CD8-positive, alpha-beta memory T cell (primary cell): ENCODE measurements around the gene STIMATE. TPM values are rescaled to one million over a fixed set of nuclear protein-coding genes. Genes with fewer than 3 reads are reported as not detected.
A peak's percentile ranks its signal among the peaks of the same experiment; 100 is the strongest.

Source experiments
- CTCF ChIA-PET: fragments of 350-600 bp; sonication (Branson Sonifier 250); formaldehyde crosslinking; loops from one replicate; lab custom pipeline; 2021; ENCODE audit warnings: antibody characterized with exemption; lab: Charles Lee
- POLR2A ChIA-PET: fragments of 350-600 bp; sonication (Branson Sonifier 250); formaldehyde crosslinking; loops from one replicate; lab custom pipeline; 2021; ENCODE audit warnings: antibody characterized with exemption; lab: Charles Lee
- DNase-seq, 5 donors: peaks; one replicate each; pipeline versions ENCODE4 v3.0.0 to v3.0.0-alpha.2; 2020 to 2022; ENCODE audit warnings: mixed read lengths in 1 of 5
- H3K27ac ChIP-seq: one replicate; pipeline ENCODE4 v1.7.0; 2013; ENCODE audit warnings: low read depth, mild to moderate bottlenecking, low read length, moderate library complexity
- H3K27me3 ChIP-seq: 2 replicates; pipeline ENCODE4 v1.7.0; 2013; ENCODE audit warnings: low read length, mild to moderate bottlenecking; ENCODE audit not compliant: insufficient read depth, poor library complexity, severe bottlenecking
- H3K36me3 ChIP-seq: 2 replicates; pipeline ENCODE4 v1.7.0; 2013; ENCODE audit warnings: mild to moderate bottlenecking, low read length, moderate library complexity; ENCODE audit not compliant: insufficient read depth
- H3K4me1 ChIP-seq: 2 replicates; pipeline ENCODE4 v1.7.0; 2013; ENCODE audit warnings: mild to moderate bottlenecking, low read length, moderate library complexity; ENCODE audit not compliant: insufficient read depth
- H3K4me3 ChIP-seq: 2 replicates; pipeline ENCODE4 v1.7.0; 2013; ENCODE audit warnings: mild to moderate bottlenecking, low read length
- H3K9me3 ChIP-seq: 2 replicates; pipeline ENCODE4 v1.7.0; 2013; ENCODE audit warnings: mild to moderate bottlenecking, low read length
- H3K27ac Mint-ChIP-seq, 8 donors: one replicate each; pipeline ENCODE4 v1.8.0; 2020 to 2021; ENCODE audit warnings: mixed read lengths in 8 of 8, mild to moderate bottlenecking in 6 of 8, inconsistent platforms in 3 of 8, moderate library complexity in 3 of 8
- H3K27me3 Mint-ChIP-seq, 2 donors: one replicate each; pipeline ENCODE4 v1.8.0; 2020 to 2021; ENCODE audit warnings: mixed read lengths in 2 of 2, mild to moderate bottlenecking in 1 of 2, moderate library complexity in 1 of 2
- H3K36me3 Mint-ChIP-seq, 3 donors: one replicate each; pipeline ENCODE4 v1.8.0; 2020 to 2021; ENCODE audit warnings: mixed read lengths in 3 of 3, inconsistent platforms in 1 of 3, mild to moderate bottlenecking in 1 of 3
- H3K4me1 Mint-ChIP-seq, 3 donors: one replicate each; pipeline ENCODE4 v1.8.0; 2020 to 2021; ENCODE audit warnings: mixed read lengths in 3 of 3, inconsistent platforms in 1 of 3, mild to moderate bottlenecking in 1 of 3
- H3K4me3 Mint-ChIP-seq, 7 donors: one replicate each; pipeline ENCODE4 v1.8.0; 2020 to 2021; ENCODE audit warnings: mixed read lengths in 7 of 7, mild to moderate bottlenecking in 6 of 7, moderate library complexity in 4 of 7, inconsistent platforms in 2 of 7
- H3K9me3 Mint-ChIP-seq, 5 donors: one replicate each; pipeline ENCODE4 v1.8.0; 2020 to 2022; ENCODE audit warnings: mixed read lengths in 5 of 5, mild to moderate bottlenecking in 3 of 5, moderate library complexity in 2 of 5, inconsistent platforms in 1 of 5
- polyA plus RNA-seq: library from polyadenylated mRNA; unstranded; fragments of 300-500 nt; fragmentation: Illumina TruSeq; gene quantifications from one replicate; pipeline ENCODE4 v1.2.3, GENCODE V29; 2021
- total RNA-seq, 2 experiments: library from RNA; stranded (reverse); gene quantifications; one replicate each; pipeline ENCODE4 v1.2.3, GENCODE V29; 2021

The STIMATE gene
- total and polyA plus RNA-seq, 3 experiments from 2014 or later: 10.8 to 39.1 (median 35.0) TPM

- Histone ChIP-seq H3K4me3 (no peak overlapping the region), H3K4me1 (no peaks in the 10 kb centered on the region), H3K9me3 (no peaks in the 10 kb centered on the region), H3K27me3 (no peaks in the 10 kb centered on the region), H3K27ac (no peak overlapping the region), H3K36me3 (peaks cover 6% of the 10 kb centered on the region)
- H3K27me3 Mint-ChIP-seq: no peaks in the 10 kb centered on the region
- peak overlapping the region in 3 of 8 donors; percentile 39 to 93 (median 63) for H3K27ac Mint-ChIP-seq
- H3K4me1 Mint-ChIP-seq: no peaks in the 10 kb centered on the region
- H3K36me3 Mint-ChIP-seq: peaks cover 0 to 50% (median 16%) of the 10 kb centered on the region in 3 donors
- no peaks in the 10 kb centered on the region for H3K9me3 Mint-ChIP-seq
- DNase-seq: no peak
- POLR2A ChIA-PET: no interaction called here
- CTCF ChIA-PET: interaction anchor here (1.1 to 1.3 kb wide), 2 partner anchors 12 to 15 kb away, joined by 3 to 4 read pairs; no protein-coding TSS in a partner anchor
- no peak overlapping the region for H3K4me3 Mint-ChIP-seq
Observed at GRCh38 chr3:52904552-52904951, 7.2 kb upstream of the STIMATE start.

GRCh38 chr3:52904000-52904399, 6.7 kb upstream of the STIMATE start:
- peaks cover 6% of the 10 kb centered on the region for H3K36me3 ChIP-seq
- no peaks in the 10 kb centered on the region for H3K27me3 Mint-ChIP-seq
- no peak overlapping the region for H3K27ac Mint-ChIP-seq
- no peaks in the 10 kb centered on the region for H3K27me3 ChIP-seq
- no peak overlapping the region for H3K27ac ChIP-seq
- peaks cover 0 to 49% (median 16%) of the 10 kb centered on the region in 3 donors for H3K36me3 Mint-ChIP-seq
- no peak overlapping the region for H3K4me3 Mint-ChIP-seq
- no peaks in the 10 kb centered on the region for H3K4me1 Mint-ChIP-seq
- POLR2A ChIA-PET: no interaction called here
- H3K4me3 ChIP-seq: no peak overlapping the region
- H3K9me3 ChIP-seq: no peaks in the 10 kb centered on the region
- no peaks in the 10 kb centered on the region for H3K4me1 ChIP-seq
- DNase-seq: no peak
- no peaks in the 10 kb centered on the region for H3K9me3 Mint-ChIP-seq
- CTCF ChIA-PET: interaction anchor here (1.1 kb wide), 1 partner anchor 12 kb away, joined by 4 read pairs; no protein-coding TSS in a partner anchor

GRCh38 chr3:52896613-52897012, 735 bp downstream of the STIMATE start:
- H3K27me3 ChIP-seq: no peaks in the 10 kb centered on the region
- H3K4me3 ChIP-seq: peak overlapping the region; percentile 72
- H3K4me1 ChIP-seq: peaks cover 48% of the 10 kb centered on the region
- no peaks in the 10 kb centered on the region for H3K27me3 Mint-ChIP-seq
- peak overlapping the region; percentile 55 for H3K27ac ChIP-seq
- peak overlapping the region; percentile 60 to 97 (median 93) for H3K27ac Mint-ChIP-seq
- H3K36me3 ChIP-seq: no peaks in the 10 kb centered on the region
- DNase-seq: peak in 1 of 5 donors; percentile 4
- H3K4me1 Mint-ChIP-seq: peaks cover 53 to 59% (median 58%) of the 10 kb centered on the region in 3 donors
- no peaks in the 10 kb centered on the region for H3K9me3 Mint-ChIP-seq
- ChIA-PET CTCF (interaction anchor here (1.0 kb wide), 1 partner anchor 150 kb away, joined by 4 read pairs; no protein-coding TSS in a partner anchor), POLR2A (interaction anchor here (0.6 kb wide), 1 partner anchor 16 kb away, joined by 3 read pairs; no protein-coding TSS in a partner anchor)
- peaks cover 0 to 5% (median 0%) of the 10 kb centered on the region in 3 donors for H3K36me3 Mint-ChIP-seq
- no peaks in the 10 kb centered on the region for H3K9me3 ChIP-seq
- H3K4me3 Mint-ChIP-seq: peak overlapping the region; percentile 89 to 99 (median 96)

- H3K36me3 ChIP-seq: no peaks in the 10 kb centered on the region
- H3K4me1 ChIP-seq: peaks cover 53% of the 10 kb centered on the region
- H3K27me3 Mint-ChIP-seq: no peaks in the 10 kb centered on the region
- DNase-seq: no peak
- no peaks in the 10 kb centered on the region for H3K27me3 ChIP-seq
- no peaks in the 10 kb centered on the region for H3K9me3 Mint-ChIP-seq
- peak overlapping the region; percentile 60 to 97 (median 93) for H3K27ac Mint-ChIP-seq
- H3K9me3 ChIP-seq: no peaks in the 10 kb centered on the region
- ChIA-PET CTCF (interaction anchor here (1.0 kb wide), 1 partner anchor 151 kb away, joined by 4 read pairs; no protein-coding TSS in a partner anchor), POLR2A (no interaction called here)
- H3K4me1 Mint-ChIP-seq: peaks cover 57 to 64% (median 62%) of the 10 kb centered on the region in 3 donors
- H3K27ac ChIP-seq: no peak overlapping the region
- H3K36me3 Mint-ChIP-seq: peaks cover 0 to 5% (median 0%) of the 10 kb centered on the region in 3 donors
- peak overlapping the region; percentile 72 for H3K4me3 ChIP-seq
- peak overlapping the region; percentile 89 to 99 (median 96) for H3K4me3 Mint-ChIP-seq
Observed at GRCh38 chr3:52896151-52896550, 1.2 kb downstream of the STIMATE start.

- peaks cover 63 to 71% (median 70%) of the 10 kb centered on the region in 3 donors for H3K4me1 Mint-ChIP-seq
- H3K36me3 Mint-ChIP-seq: peaks cover 0 to 7% (median 0%) of the 10 kb centered on the region in 3 donors
- H3K27ac Mint-ChIP-seq: peak overlapping the region; percentile 60 to 97 (median 88)
- no peaks in the 10 kb centered on the region for H3K27me3 Mint-ChIP-seq
- Histone ChIP-seq H3K4me3 (no peak overlapping the region), H3K4me1 (peaks cover 54% of the 10 kb centered on the region), H3K27me3 (no peaks in the 10 kb centered on the region), H3K9me3 (no peaks in the 10 kb centered on the region), H3K36me3 (no peaks in the 10 kb centered on the region), H3K27ac (no peak overlapping the region)
- peak overlapping the region; percentile 89 to 99 (median 96) for H3K4me3 Mint-ChIP-seq
- POLR2A ChIA-PET: interaction anchor here (0.9 kb wide), 1 partner anchor 150 kb away, joined by 3 read pairs; the partner anchor contains the start of gene SFMBT1
- CTCF ChIA-PET: no interaction called here
- no peaks in the 10 kb centered on the region for H3K9me3 Mint-ChIP-seq
- DNase-seq: no peak
Observed at GRCh38 chr3:52895418-52895817, 1.9 kb downstream of the STIMATE start.

GRCh38 chr3:52894756-52895155, 2.6 kb downstream of the STIMATE start:
- ChIA-PET CTCF (no interaction called here), POLR2A (interaction anchor here (0.9 kb wide), 1 partner anchor 151 kb away, joined by 3 read pairs; the partner anchor contains the start of gene SFMBT1)
- H3K4me3 Mint-ChIP-seq: peak overlapping the region; percentile 88 to 98 (median 94)
- peaks cover 0 to 11% (median 0%) of the 10 kb centered on the region in 3 donors for H3K36me3 Mint-ChIP-seq
- Histone ChIP-seq H3K27ac (no peak overlapping the region), H3K36me3 (no peaks in the 10 kb centered on the region), H3K27me3 (no peaks in the 10 kb centered on the region), H3K9me3 (no peaks in the 10 kb centered on the region), H3K4me3 (no peak overlapping the region), H3K4me1 (peaks cover 54% of the 10 kb centered on the region)
- peaks cover 69 to 78% (median 76%) of the 10 kb centered on the region in 3 donors for H3K4me1 Mint-ChIP-seq
- H3K27ac Mint-ChIP-seq: peak overlapping the region; percentile 75 to 97 (median 93)
- H3K9me3 Mint-ChIP-seq: no peaks in the 10 kb centered on the region
- no peak for DNase-seq
- no peaks in the 10 kb centered on the region for H3K27me3 Mint-ChIP-seq

- H3K36me3 ChIP-seq: no peaks in the 10 kb centered on the region
- H3K9me3 ChIP-seq: no peaks in the 10 kb centered on the region
- H3K4me1 ChIP-seq: peaks cover 54% of the 10 kb centered on the region
- Mint-ChIP-seq H3K36me3 (peaks cover 0 to 13% (median 0%) of the 10 kb centered on the region in 3 donors), H3K27me3 (no peaks in the 10 kb centered on the region), H3K27ac (peak overlapping the region; percentile 75 to 97 (median 92)), H3K4me1 (peaks cover 70 to 83% (median 79%) of the 10 kb centered on the region in 3 donors), H3K9me3 (no peaks in the 10 kb centered on the region), H3K4me3 (peak overlapping the region; percentile 76 to 90 (median 89))
- ChIA-PET POLR2A (interaction anchor here (0.7 to 1.3 kb wide), 2 partner anchors 19 to 152 kb away, joined by 3 read pairs; partner anchors contain the start of gene SFMBT1), CTCF (interaction anchor here (0.6 to 2.2 kb wide), 6 partner anchors 8 to 153 kb away, joined by 3 to 8 read pairs (median 4); no protein-coding TSS in a partner anchor)
- H3K4me3 ChIP-seq: no peak overlapping the region
- H3K27ac ChIP-seq: peak overlapping the region; percentile 13
- H3K27me3 ChIP-seq: no peaks in the 10 kb centered on the region
- DNase-seq: no peak
Observed at GRCh38 chr3:52893723-52894122, 3.6 kb downstream of the STIMATE start.
